HEK293 (cell line): ENCODE results near the gene APOB.

Experiments
- CTCF ChIA-PET: fragments of 350-600 bp; formaldehyde crosslinking; extraction: SDS; loops from one replicate; lab custom pipeline; 2021; ENCODE audit warnings: antibody characterized with exemption; lab: Yijun Ruan, JAX
- POLR2A ChIA-PET: fragments of 300-600 bp; formaldehyde crosslinking; extraction: SDS; loops from one replicate; lab custom pipeline; 2020; ENCODE audit warnings: antibody characterized with exemption, inconsistent platforms; lab: Yijun Ruan, JAX
- H3K27ac ChIP-seq: fragments of 200-500 bp; sonication (Bioruptor generic); 2 replicates; pipeline ENCODE4 v1.5.1; 2014; ENCODE audit warnings: low read depth, low read length, control low read depth, inconsistent platforms; ENCODE audit errors: extremely low read depth
- H3K36me3 ChIP-seq, 2 experiments: fragments of 200-500 bp in 1 of 2; sonication (Bioruptor generic) in 1 of 2; 1 replicate in 1 of 2; 2 replicates in 1 of 2; pipeline ENCODE4 v1.5.1; 2014 to 2017; ENCODE audit warnings: inconsistent platforms in 2 of 2, low read length in 2 of 2; ENCODE audit not compliant: control insufficient read depth in 2 of 2, insufficient read depth in 1 of 2
- H3K4me1 ChIP-seq: fragments of 200-500 bp; sonication (Bioruptor generic); 2 replicates; pipeline ENCODE4 v1.5.1; 2014; ENCODE audit warnings: mild to moderate bottlenecking, low read length, inconsistent platforms; ENCODE audit not compliant: control insufficient read depth, insufficient read depth
- H3K4me3 ChIP-seq: 2 replicates; pipeline ENCODE4 v1.5.1; 2011; ENCODE audit warnings: low read depth, mild to moderate bottlenecking, control low read depth, low read length, moderate library complexity
- H3K9me3 ChIP-seq: fragments of 200-500 bp; sonication (Bioruptor generic); 2 replicates; pipeline ENCODE4 v1.5.1; 2014; ENCODE audit warnings: low read depth, low read length, inconsistent platforms; ENCODE audit not compliant: control insufficient read depth, insufficient read depth
- MZF1 ChIP-seq: fragments of 450-650 bp; formaldehyde crosslinking; IDR thresholded peaks from 2 replicates; pipeline ENCODE4 v1.5.1; 2017; ENCODE audit warnings: missing biosample characterization, missing genetic modification characterization, borderline replicate concordance
- ZBTB20 ChIP-seq: fragments of 450-650 bp; formaldehyde crosslinking; IDR thresholded peaks from 2 replicates; pipeline ENCODE4 v1.5.1; 2016; ENCODE audit warnings: missing biosample characterization, missing genetic modification characterization
- ZBTB8A ChIP-seq: fragments of 450-650 bp; formaldehyde crosslinking; IDR thresholded peaks from 2 replicates; pipeline ENCODE4 v1.5.1; 2016; ENCODE audit warnings: missing biosample characterization, missing genetic modification characterization
- ZIC2 ChIP-seq: fragments of 450-650 bp; formaldehyde crosslinking; IDR thresholded peaks from 2 replicates; pipeline ENCODE4 v1.5.1; 2016; ENCODE audit warnings: missing biosample characterization, missing genetic modification characterization
- ZNF157 ChIP-seq: fragments of 450-650 bp; formaldehyde crosslinking; IDR thresholded peaks from 2 replicates; pipeline ENCODE4 v1.5.1; 2016; ENCODE audit warnings: missing biosample characterization, missing genetic modification characterization
- ZNF184 ChIP-seq: fragments of 450-650 bp; IDR thresholded peaks from 2 replicates; pipeline ENCODE4 v1.5.1; 2018; ENCODE audit warnings: missing biosample characterization, mild to moderate bottlenecking, missing genetic modification characterization
- ZNF19 ChIP-seq: fragments of 450-650 bp; formaldehyde crosslinking; IDR thresholded peaks from 2 replicates; pipeline ENCODE4; 2016; ENCODE audit warnings: missing biosample characterization, missing genetic modification characterization, low read depth
- ZNF48 ChIP-seq: fragments of 450-650 bp; formaldehyde crosslinking; IDR thresholded peaks from 2 replicates; pipeline ENCODE4 v1.5.1; 2016; ENCODE audit warnings: missing biosample characterization, missing genetic modification characterization
- ZNF777 ChIP-seq: fragments of 450-650 bp; formaldehyde crosslinking; IDR thresholded peaks from 2 replicates; pipeline ENCODE4 v1.5.1; 2017; ENCODE audit warnings: missing biosample characterization, missing genetic modification characterization, borderline replicate concordance
- ZSCAN30 ChIP-seq: fragments of 450-650 bp; IDR thresholded peaks from 2 replicates; pipeline ENCODE4 v1.5.1; 2018; ENCODE audit warnings: missing biosample characterization, mild to moderate bottlenecking, missing genetic modification characterization, moderate library complexity
- TF ChIP-seq, protein P1 (sequence below): fragments of 450-650 bp; formaldehyde crosslinking; IDR thresholded peaks from 2 replicates; pipeline ENCODE4 v1.5.1; 2016; ENCODE audit warnings: missing biosample characterization, missing genetic modification characterization, low read depth
- TF ChIP-seq, protein P2 (sequence below): fragments of 450-650 bp; formaldehyde crosslinking; IDR thresholded peaks from 2 replicates; pipeline ENCODE4 v1.5.1; 2016; ENCODE audit warnings: missing biosample characterization, missing genetic modification characterization, borderline replicate concordance
- TF ChIP-seq, protein P3 (sequence below): fragments of 450-650 bp; formaldehyde crosslinking; conservative IDR thresholded peaks from 2 replicates; pipeline ENCODE4 v1.5.1; 2016; ENCODE audit warnings: low read depth, missing biosample characterization, missing genetic modification characterization

Gene APOB

DNA sequence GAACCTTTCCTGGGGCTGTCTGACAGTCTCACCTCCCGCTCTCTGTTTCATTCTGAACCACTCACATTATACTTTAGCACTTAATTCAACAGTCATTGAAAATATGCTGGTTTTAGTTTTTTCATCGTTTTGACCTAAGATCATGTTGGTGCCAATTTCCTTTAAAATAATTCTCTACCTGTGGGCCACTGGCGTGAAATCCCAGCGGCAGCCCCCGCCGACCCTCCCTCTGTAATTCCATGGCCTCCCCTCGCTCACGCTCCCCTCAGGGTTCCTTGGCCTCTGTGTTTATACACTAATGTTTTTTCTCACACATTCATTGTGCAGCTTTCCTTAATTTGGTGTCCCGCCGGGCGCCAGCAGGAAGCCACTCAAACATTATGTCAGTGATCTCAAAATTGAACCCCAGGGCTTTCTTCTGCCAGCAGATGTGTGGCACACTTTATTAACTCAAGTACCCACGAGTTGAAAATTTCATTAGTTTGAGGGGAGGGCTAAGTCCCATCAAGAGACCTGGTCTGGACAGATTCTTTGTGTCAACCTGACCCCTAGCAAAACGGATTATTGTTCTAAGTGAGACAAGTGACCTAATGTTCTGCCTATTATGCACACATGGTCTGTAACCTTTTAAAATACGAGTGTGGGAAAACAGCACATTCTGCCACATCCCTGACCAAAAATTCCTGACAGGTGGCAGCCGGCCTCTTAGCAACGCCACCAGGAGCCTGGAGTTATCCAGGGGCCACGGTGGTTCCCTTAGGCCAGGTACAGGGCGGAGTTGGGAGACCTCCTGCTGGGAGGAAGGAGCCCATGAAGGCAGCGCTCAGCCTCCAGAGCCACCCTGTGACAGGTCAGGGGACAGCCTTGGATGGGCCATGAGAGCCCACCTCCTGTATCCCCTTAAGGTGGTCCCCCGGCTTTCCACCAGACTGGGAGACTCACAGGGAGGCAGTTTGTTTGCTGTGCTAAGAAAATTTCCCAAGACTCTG lies 53.1 kb downstream of the APOB start (continued):
- TF ChIP-seq, protein P1, sequence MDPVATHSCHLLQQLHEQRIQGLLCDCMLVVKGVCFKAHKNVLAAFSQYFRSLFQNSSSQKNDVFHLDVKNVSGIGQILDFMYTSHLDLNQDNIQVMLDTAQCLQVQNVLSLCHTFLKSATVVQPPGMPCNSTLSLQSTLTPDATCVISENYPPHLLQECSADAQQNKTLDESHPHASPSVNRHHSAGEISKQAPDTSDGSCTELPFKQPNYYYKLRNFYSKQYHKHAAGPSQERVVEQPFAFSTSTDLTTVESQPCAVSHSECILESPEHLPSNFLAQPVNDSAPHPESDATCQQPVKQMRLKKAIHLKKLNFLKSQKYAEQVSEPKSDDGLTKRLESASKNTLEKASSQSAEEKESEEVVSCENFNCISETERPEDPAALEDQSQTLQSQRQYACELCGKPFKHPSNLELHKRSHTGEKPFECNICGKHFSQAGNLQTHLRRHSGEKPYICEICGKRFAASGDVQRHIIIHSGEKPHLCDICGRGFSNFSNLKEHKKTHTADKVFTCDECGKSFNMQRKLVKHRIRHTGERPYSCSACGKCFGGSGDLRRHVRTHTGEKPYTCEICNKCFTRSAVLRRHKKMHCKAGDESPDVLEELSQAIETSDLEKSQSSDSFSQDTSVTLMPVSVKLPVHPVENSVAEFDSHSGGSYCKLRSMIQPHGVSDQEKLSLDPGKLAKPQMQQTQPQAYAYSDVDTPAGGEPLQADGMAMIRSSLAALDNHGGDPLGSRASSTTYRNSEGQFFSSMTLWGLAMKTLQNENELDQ: no peak
- TF ChIP-seq ZNF184 (no peak), MZF1 (tag by site-specific recombination) (no peak), ZNF48 (tag by site-specific recombination) (no peak), ZSCAN30 (tag by site-specific recombination) (no peak)
- TF ChIP-seq, protein P2, sequence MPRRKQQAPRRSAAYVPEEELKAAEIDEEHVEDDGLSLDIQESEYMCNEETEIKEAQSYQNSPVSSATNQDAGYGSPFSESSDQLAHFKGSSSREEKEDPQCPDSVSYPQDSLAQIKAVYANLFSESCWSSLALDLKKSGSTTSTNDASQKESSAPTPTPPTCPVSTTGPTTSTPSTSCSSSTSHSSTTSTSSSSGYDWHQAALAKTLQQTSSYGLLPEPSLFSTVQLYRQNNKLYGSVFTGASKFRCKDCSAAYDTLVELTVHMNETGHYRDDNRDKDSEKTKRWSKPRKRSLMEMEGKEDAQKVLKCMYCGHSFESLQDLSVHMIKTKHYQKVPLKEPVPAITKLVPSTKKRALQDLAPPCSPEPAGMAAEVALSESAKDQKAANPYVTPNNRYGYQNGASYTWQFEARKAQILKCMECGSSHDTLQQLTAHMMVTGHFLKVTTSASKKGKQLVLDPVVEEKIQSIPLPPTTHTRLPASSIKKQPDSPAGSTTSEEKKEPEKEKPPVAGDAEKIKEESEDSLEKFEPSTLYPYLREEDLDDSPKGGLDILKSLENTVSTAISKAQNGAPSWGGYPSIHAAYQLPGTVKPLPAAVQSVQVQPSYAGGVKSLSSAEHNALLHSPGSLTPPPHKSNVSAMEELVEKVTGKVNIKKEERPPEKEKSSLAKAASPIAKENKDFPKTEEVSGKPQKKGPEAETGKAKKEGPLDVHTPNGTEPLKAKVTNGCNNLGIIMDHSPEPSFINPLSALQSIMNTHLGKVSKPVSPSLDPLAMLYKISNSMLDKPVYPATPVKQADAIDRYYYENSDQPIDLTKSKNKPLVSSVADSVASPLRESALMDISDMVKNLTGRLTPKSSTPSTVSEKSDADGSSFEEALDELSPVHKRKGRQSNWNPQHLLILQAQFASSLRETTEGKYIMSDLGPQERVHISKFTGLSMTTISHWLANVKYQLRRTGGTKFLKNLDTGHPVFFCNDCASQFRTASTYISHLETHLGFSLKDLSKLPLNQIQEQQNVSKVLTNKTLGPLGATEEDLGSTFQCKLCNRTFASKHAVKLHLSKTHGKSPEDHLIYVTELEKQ (tag by site-specific recombination): no peak

DNA sequence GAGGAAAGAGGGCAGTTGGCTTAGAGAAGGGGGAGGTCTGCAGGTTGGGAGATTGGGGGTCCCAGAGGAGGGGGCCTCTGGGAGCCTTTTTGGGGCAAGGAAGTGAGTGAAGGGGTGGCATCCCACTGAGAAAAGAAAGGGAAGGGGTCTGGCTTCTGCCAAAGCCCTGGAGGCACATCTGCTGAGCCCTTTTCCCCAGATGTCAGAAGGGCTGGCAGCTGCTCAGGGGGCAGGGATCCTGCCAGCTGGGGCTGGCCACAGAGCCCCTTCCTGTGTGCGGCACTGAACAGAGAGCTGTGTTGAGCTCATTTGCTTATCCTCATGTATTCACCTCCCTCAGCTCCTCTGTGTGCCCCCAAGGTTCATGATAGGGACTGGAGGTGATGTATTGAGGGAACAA lies 54.5 kb downstream of the APOB start:
- Histone ChIP-seq H3K4me1 (no peaks in the 10 kb centered on the region), H3K36me3 (no peaks in the 10 kb centered on the region), H3K9me3 (no peaks in the 10 kb centered on the region), H3K4me3 (no peak overlapping the region), H3K27ac (no peak overlapping the region)
- no peak for TF ChIP-seq ZNF19
- TF ChIP-seq ZBTB8A (tag by site-specific recombination): no peak
- TF ChIP-seq ZNF777 (tag by site-specific recombination): no peak
- POLR2A ChIA-PET: no interaction called here
- CTCF ChIA-PET: no interaction called here

DNA sequence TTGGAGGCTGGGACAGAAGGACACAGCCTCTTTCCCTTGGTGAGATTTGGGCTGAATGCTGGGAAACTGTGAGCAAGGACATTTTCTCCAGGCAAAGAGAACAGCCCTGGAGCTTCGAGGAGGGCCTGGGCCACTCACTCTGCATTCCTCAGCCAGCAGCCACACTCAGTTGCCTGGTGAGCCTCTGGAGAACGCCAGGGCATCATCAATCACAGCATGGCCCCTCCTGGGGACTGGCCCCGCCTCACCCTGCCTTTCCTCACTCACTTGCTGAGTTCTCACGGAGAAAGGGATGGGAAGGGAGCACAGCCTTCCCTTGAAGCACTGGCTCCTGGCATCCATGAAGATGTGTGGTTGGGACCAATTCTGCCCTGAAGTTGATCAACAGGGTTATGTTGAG lies 55.0 kb downstream of the APOB start:
- ChIA-PET POLR2A (no interaction called here), CTCF (no interaction called here)
- TF ChIP-seq ZBTB20 (tag by site-specific recombination) (no peak), ZNF157 (tag by site-specific recombination) (no peak), ZIC2 (tag by site-specific recombination) (peak; percentile 43; the same call in 1 of the 2 replicates)
- TF ChIP-seq, protein P3, sequence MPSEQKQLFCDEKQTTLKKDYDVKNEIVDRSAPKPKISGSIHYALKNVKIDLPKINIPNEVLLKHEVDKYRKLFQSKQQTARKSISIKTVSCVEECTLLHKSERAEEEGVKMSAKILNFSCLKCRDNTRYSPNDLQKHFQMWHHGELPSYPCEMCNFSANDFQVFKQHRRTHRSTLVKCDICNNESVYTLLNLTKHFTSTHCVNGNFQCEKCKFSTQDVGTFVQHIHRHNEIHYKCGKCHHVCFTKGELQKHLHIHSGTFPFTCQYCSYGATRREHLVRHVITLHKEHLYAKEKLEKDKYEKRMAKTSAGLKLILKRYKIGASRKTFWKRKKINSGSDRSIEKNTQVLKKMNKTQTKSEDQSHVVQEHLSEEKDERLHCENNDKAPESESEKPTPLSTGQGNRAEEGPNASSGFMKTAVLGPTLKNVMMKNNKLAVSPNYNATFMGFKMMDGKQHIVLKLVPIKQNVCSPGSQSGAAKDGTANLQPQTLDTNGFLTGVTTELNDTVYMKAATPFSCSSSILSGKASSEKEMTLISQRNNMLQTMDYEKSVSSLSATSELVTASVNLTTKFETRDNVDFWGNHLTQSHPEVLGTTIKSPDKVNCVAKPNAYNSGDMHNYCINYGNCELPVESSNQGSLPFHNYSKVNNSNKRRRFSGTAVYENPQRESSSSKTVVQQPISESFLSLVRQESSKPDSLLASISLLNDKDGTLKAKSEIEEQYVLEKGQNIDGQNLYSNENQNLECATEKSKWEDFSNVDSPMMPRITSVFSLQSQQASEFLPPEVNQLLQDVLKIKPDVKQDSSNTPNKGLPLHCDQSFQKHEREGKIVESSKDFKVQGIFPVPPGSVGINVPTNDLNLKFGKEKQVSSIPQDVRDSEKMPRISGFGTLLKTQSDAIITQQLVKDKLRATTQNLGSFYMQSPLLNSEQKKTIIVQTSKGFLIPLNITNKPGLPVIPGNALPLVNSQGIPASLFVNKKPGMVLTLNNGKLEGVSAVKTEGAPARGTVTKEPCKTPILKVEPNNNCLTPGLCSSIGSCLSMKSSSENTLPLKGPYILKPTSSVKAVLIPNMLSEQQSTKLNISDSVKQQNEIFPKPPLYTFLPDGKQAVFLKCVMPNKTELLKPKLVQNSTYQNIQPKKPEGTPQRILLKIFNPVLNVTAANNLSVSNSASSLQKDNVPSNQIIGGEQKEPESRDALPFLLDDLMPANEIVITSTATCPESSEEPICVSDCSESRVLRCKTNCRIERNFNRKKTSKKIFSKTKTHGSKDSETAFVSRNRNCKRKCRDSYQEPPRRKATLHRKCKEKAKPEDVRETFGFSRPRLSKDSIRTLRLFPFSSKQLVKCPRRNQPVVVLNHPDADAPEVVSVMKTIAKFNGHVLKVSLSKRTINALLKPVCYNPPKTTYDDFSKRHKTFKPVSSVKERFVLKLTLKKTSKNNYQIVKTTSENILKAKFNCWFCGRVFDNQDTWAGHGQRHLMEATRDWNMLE: no peak

More for the DNA sequence above, 55.0 kb downstream of the APOB start:
- H3K9me3 ChIP-seq: no peaks in the 10 kb centered on the region
- no peaks in the 10 kb centered on the region for H3K36me3 ChIP-seq
- no peaks in the 10 kb centered on the region for H3K4me1 ChIP-seq
- no peak overlapping the region for H3K4me3 ChIP-seq
- H3K27ac ChIP-seq: no peak overlapping the region
